IPS-18c (cell line): ENCODE results near the gene CUL1.

Source experiments
- H3K4me3 ChIP-seq: 2 replicates; pipeline ENCODE4 v1.7.0; 2013; ENCODE audit warnings: low read depth, mild to moderate bottlenecking, low read length, moderate library complexity; ENCODE audit not compliant: insufficient read depth
- H3K9me3 ChIP-seq: one replicate; pipeline ENCODE4 v1.6.1; 2013; ENCODE audit warnings: mild to moderate bottlenecking, low read length, moderate library complexity; ENCODE audit not compliant: control insufficient read depth, insufficient read depth

The CUL1 gene

GRCh38 chr7:148835854-148836253 is 137.2 kb downstream of the CUL1 start:
- H3K4me3 ChIP-seq = no peak overlapping the region
- H3K9me3 ChIP-seq = no peaks in the 10 kb centered on the region

GRCh38 chr7:148838905-148839304 is 140.2 kb downstream of the CUL1 start:
- Histone ChIP-seq H3K4me3 (no peak overlapping the region), H3K9me3 (no peaks in the 10 kb centered on the region)

DNA sequence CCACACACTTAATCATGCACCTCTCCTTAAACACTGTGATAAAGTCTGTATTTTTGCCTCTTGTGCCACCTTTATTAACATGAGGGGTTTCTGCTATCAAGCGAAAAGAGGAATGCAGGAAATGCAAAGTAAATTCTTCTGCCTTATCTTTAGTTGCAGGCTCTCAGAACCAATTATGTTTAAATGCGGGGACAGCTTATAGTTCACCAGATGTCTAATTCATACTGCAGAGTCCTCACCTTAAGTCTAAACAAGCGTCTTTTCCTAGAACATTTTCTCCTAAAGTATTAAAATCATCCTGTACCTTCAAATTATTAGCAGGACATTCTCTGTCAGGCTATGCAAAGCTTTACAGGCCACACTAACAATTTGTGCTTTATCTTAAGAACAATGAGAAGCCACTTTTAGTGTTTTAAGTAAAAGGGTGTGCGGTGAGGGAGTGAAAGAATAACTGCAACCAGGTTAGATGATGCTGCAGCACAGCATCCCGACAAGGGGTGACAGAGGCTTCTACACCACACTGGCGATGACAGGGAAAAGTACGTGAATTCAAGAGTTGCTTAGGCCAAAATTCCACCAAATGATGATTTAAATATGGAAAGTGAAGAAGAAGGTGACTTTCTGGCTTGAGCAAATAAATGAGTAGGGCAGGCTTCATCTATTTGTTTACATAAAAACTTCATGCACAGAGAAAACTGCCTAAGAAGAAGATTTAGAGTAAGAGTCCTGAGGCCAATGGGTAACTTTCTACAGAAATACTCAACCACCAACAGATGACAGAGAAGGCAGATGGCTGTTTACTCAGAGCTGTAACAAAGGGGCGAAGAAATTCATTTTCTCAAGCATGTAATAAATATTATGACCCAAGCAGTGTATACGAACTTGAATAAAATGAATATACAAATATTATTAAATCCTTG is 149.4 kb downstream of the CUL1 start:
- Histone ChIP-seq H3K4me3 (no peak overlapping the region), H3K9me3 (no peaks in the 10 kb centered on the region)

DNA sequence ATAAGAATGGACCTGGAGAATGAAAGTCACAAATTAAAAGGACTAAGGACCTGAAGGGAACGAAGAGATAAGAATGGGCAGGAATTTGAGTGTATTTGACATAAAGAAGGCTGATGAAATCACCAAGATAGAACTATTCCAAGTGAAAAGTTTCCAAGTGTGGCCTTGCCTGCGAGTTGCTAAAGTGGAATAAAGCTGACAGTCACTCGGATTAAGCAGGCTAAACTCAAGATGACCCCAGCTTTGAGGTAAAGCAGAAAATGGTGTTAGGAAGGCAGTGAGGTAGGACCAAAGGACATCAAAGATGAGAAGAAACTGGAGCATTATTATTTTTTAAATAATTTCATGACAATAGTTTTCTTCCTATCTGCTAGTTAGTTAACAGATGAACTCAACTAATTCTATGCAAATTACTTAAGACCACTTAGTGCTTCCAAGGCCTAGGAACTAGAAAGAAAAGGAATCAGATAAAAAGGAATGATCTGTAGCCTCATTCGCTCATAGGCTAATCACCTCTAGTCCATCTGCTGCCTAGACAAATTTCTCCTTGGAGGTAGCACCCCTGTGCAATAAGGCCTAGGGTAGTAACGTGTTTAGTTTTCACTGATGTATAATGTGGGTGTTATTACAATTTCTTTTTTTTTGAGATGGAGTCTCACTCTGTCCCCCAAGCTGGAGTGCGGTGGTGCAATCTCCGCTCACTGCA is 150.8 kb downstream of the CUL1 start:
- Histone ChIP-seq H3K4me3 (no peak overlapping the region), H3K9me3 (no peaks in the 10 kb centered on the region)

DNA sequence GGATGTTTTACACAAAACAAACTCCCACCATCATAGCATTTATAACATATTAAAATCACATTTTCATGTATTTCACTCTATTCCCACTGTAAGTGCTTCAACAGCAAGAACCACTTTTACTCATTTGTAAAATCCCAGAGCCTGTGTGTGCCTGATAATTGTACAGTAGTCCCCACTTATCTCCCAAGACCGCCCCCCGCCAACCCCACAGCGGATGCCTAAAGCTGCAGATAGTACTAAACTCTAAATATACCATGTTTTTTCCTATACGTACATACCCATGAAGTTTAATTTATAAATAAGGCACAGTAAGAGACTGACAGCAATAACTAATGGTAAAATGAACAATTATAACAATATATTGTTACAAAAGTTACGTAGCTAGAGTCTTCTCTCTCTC is 151.9 kb downstream of the CUL1 start:
- Histone ChIP-seq H3K9me3 (no peaks in the 10 kb centered on the region), H3K4me3 (no peak overlapping the region)
